ENCODE data around the gene HMCN1.
"Not testable (repeated sequence)": the region's sequence is repeated elsewhere in the genome, so short reads cannot be mapped to it uniquely, and the experiment has no call there.

The HMCN1 gene

GRCh38 chr1:185853739-185854138 is 119.5 kb downstream of the HMCN1 start:
- DNase-seq (ENCODE audit: low read depth) = peak; percentile 60

GRCh38 chr1:185856482-185856881 is 122.3 kb downstream of the HMCN1 start:
- DNase-seq (ENCODE audit: low read depth) = no peak

- DNase-seq (ENCODE audit: low read depth) = no peak
Measured at GRCh38 chr1:185857442-185857841, 123.3 kb downstream of the HMCN1 start.

- DNase-seq (ENCODE audit: low read depth) = no peak
Measured at GRCh38 chr1:185860311-185860710, 126.1 kb downstream of the HMCN1 start.

GRCh38 chr1:185860859-185861258 is 126.7 kb downstream of the HMCN1 start:
- no peak for DNase-seq (ENCODE audit: low read depth)

GRCh38 chr1:185861630-185862029 is 127.4 kb downstream of the HMCN1 start:
- DNase-seq (ENCODE audit: low read depth) = no peak

- DNase-seq (ENCODE audit: low read depth) = no peak
Measured at GRCh38 chr1:185862235-185862634, 128.0 kb downstream of the HMCN1 start.

GRCh38 chr1:185864331-185864730 is 130.1 kb downstream of the HMCN1 start:
- no peak for DNase-seq (ENCODE audit: low read depth)

GRCh38 chr1:185864889-185865517 is 130.8 kb downstream of the HMCN1 start:
- DNase-seq (ENCODE audit: low read depth) = peak; percentile 75

- DNase-seq (ENCODE audit: low read depth) = no peak
Measured at GRCh38 chr1:185869590-185869989, 135.4 kb downstream of the HMCN1 start.

- no peak for DNase-seq (ENCODE audit: low read depth)
Measured at GRCh38 chr1:185871627-185872150, 137.5 kb downstream of the HMCN1 start.

GRCh38 chr1:185874246-185874645 is 140.1 kb downstream of the HMCN1 start:
- no peak for DNase-seq (ENCODE audit: low read depth)

- DNase-seq (ENCODE audit: low read depth) = no peak
Measured at GRCh38 chr1:185880330-185880729, 146.1 kb downstream of the HMCN1 start.

- no peak for DNase-seq (ENCODE audit: low read depth)
Measured at GRCh38 chr1:185880779-185881333, 146.7 kb downstream of the HMCN1 start.

GRCh38 chr1:185886046-185886445 is 151.9 kb downstream of the HMCN1 start:
- no peak for DNase-seq (ENCODE audit: low read depth)

- no peak for DNase-seq (ENCODE audit: low read depth)
Measured at GRCh38 chr1:185886671-185887070, 152.5 kb downstream of the HMCN1 start.

GRCh38 chr1:185892831-185893403 is 158.7 kb downstream of the HMCN1 start:
- DNase-seq (ENCODE audit: low read depth) = not testable (repeated sequence)

- no peak for DNase-seq (ENCODE audit: low read depth)
Measured at GRCh38 chr1:185894791-185895190, 160.6 kb downstream of the HMCN1 start.

- peak; percentile 13 for DNase-seq (ENCODE audit: low read depth)
Measured at GRCh38 chr1:185895208-185895900, 161.2 kb downstream of the HMCN1 start.

- no peak for DNase-seq (ENCODE audit: low read depth)
Measured at GRCh38 chr1:185896863-185897262, 162.7 kb downstream of the HMCN1 start.

- no peak for DNase-seq (ENCODE audit: low read depth)
Measured at GRCh38 chr1:185906186-185906585, 172.0 kb downstream of the HMCN1 start.

GRCh38 chr1:185907246-185907645 is 173.1 kb downstream of the HMCN1 start:
- no peak for DNase-seq (ENCODE audit: low read depth)

GRCh38 chr1:185911978-185912377 is 177.8 kb downstream of the HMCN1 start:
- no peak for DNase-seq (ENCODE audit: low read depth)

All from GM04503 (cell line).